CD4-positive, alpha-beta T cell treated with Interleukin-17A for 1 hour (primary cell): ENCODE measurements around the gene PCBP2.
"Not testable (repeated sequence)": the region's sequence is repeated elsewhere in the genome, so short reads cannot be mapped to it uniquely, and the experiment has no call there.

Experiments
- DNase-seq: peaks from one replicate; pipeline ENCODE4 v3.0.0-alpha.2; 2020

PCBP2 gene

DNA sequence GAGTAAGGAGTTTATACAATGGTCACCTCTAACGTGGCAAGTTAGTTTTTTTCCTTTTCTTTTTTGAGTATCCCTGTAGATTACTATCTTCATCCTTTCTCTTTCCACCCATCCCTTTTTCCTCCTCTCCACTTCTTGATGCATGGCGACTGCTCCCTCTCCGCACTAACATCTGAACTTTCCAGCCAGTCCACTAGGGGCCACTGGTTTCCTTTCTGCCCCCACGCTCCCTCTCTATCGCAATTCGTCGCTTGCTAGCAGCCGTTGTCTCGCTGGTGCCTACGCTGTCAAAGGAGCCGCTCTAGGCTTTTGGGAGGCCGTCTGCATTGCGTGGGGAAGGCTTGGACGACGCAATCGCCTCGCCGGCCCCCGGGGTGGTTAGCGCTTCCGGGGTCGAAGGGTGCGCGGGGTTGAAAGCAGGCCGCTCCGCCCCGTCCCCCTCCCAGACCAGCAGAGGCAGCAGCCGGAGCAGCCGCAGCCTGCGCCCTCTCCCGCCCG is at the start of gene PCBP2:
TSS of gene PCBP2 (plus strand) at position 442 of the 498 bp plus-strand sequence. CDS start 2,699 bp downstream, outside the sequence.
- DNase-seq, result peak; percentile 99

DNA sequence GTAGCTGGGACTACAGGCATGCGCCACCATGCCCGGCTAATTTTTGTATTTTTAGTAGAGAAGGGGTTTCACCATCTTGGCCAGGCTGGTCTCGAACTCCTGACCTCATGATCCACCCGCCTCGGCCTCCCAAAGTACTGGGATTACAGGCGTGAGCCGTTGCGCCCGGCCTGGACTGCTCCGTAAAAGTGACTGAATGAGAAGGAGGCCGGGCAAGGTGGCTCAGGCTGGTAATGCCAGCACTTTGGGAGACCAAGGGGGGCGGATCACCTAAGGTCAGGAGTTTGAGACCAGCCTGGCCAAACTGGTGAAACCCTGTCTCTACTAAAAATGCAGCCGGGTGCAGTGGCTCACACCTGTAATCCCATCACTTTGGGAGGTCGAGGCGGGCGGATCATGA is 49.6 kb upstream of the PCBP2 start:
- not testable (repeated sequence) for DNase-seq

DNA sequence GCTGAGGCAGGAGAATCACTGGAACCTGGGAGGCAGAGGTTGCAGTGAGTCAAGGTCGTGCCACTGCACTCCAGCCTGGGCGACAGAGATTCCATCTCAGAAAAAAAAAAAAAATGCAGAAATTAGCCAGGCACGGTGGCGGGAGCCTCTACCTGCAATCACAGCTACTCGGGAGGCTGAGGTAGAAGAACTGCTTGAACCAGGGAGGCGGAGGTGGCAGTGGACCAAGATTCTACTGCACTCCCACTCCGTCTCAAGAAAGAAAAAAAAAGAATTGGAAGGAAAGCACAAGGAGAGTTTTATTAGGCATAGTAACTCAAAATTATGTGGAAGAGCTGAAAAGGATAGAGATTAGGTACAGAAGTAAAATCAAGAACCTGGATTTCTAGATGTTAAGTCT is 49.0 kb upstream of the PCBP2 start:
- DNase-seq, result no peak

DNA sequence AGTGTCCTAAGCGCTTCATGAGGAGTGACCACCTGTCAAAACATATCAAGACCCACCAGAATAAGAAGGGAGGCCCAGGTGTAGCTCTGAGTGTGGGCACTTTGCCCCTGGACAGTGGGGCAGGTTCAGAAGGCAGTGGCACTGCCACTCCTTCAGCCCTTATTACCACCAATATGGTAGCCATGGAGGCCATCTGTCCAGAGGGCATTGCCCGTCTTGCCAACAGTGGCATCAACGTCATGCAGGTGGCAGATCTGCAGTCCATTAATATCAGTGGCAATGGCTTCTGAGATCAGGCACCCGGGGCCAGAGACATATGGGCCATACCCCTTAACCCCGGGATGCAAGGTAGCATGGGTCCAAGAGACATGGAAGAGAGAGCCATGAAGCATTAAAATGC is 41.0 kb upstream of the PCBP2 start:
- DNase-seq, result no peak

DNA sequence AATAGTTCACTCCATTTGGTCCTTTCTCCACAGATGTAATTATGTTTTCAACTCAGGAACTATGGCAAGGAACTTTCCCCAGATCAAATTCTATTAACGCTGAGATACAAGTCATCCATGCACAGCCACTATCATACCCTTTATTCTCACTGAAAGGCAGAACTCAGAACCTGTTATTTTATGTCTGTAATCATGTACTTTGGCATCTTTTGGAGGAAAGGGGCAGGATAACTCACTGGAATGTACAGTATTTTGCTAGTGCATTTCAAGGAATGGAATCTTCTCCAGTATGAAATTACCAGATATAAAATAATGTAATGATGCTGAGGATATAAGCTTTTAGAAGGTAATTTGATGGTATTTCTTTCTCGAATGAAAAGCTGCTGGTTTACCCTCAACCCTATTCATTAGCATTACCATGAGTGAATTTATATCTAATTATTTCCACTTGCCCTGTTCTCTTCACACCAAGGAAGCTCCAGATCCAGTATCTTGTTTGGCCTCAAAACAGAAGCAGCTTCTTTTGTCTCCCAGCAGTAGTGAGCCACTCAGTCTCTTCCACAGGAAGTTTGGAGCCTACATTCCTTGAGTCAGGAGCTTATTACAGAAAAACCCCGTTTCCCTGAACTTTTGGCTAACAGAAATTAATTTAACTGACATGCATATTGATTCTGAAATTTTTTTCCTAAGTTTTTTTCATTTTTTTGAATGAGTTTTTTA is 38.3 kb upstream of the PCBP2 start:
- no peak for DNase-seq

DNA sequence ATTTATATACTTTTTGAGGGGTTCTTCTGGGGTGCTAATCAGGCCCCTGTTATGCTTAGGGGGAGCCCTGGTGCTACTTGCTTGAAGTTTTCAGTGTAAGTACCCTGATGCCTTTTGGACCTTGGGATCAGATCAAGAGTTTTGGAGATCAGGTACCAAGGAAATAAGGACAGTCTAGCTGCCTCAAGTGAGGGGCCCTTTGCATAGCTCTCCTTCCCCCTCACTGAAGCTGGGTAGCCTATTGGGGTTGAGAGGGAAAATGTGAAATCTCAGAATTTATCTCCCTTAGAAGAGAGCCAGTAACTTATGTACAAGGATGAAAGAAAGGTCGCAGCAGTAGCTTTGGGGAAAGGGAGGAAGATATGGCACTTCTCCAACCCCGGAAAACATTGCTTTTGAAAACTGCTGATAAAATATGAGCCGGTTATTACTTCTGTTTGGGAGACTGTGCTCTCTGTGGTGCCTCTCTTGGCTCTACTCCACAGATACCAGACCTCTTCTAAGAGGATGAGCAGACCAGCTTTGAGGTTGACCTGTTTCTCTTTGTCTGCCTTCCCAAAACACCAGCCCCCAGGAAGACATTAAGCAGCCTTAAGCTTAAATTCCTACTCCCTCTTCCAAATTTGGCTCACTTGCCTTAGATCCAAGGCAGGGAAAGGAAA is 37.0 kb upstream of the PCBP2 start:
- DNase-seq, result no peak

DNA sequence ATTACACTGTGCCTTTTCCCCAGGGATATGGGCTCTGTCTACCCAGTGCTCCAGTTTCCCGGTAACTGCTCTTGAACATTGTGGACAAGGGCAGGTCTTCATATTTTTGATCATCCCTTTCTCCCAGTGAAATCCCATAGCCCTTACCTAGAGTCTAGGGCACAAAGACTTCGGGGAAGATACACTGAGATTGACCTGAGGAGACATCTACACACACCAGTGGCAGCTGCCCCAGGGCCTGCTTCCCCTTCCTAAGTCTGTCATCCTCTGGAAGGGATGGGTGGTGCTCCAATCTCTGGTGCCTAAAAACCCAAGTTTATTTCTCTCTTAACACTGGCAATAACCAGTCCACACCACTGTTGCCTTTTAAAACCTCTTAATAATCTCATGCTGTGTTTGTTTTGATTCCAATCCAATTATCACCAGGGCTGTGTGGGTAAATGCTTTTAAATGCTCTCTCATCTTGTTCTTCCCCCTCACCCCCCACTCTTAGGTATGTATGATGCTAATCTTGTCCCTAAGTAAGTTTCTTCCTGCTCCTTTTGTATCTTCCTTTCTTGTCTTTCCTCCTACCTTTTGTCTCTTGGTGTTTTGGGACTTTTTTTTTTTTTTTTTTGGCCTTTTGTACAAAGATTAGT is 36.0 kb upstream of the PCBP2 start:
- DNase-seq, result not testable (repeated sequence)

DNA sequence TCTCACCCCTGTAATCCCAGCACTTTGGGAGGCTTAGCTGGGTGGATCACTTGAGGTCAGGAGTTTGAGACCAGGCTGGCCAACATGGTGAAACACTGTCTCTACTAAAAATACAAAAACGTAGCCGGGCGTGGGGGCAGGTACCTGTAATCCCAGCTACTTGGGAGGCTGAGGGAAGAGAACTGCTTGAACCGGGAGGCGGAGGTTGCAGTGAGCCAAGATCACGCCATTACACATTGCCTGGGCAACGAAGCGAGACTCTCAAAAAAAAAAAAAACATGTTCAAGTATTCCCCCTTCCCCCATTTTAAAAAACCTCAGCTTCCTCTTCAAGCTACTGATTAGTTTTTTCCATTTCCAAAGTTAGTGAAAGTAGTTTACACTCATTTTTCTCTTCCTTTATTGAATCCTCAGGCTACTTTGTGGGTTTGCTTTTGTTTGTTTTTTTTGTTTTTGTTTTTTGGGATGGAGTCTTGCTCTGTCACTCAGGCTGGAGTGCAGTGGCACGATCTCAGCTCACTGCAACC is 34.5 kb upstream of the PCBP2 start:
- DNase-seq, result not testable (repeated sequence)

DNA sequence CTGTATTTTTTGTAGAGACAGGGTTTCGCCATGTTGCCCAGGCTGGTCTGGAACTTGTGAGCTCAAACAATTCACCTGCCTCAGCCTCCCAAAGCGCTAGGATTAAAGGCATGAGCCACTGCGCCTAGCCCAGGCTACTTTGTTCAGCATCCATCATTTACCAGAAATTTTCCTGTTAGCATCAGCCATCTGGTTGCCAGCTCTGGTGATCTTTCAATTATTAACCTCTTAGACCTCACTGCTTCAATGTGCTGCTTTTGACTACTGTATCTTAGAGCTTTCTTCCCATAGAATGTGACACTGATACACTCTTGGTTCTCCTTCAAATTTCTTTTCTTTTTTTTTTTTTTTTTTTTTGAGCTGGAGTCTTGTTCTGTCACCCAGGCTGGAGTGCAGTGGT is 33.7 kb upstream of the PCBP2 start:
- no peak for DNase-seq

DNA sequence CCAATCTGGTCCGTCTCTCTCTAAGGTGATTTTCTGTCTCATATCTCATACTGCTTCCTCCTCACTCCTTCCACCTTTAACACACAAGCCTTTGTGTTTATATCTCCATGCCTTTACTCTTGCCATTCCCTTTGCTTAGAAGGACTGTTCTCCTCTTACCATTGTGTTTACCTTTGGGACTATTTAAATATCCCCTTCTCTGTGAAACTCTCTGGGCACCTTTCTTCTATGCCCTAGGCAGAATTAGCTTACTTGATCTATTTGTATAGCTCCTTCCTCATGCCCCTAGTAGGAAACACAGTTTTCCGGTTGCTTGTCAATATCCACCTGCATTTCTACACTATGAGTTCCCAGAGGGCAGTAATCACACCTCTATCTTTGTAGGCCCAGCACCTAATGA is 32.1 kb upstream of the PCBP2 start:
- no peak for DNase-seq

DNA sequence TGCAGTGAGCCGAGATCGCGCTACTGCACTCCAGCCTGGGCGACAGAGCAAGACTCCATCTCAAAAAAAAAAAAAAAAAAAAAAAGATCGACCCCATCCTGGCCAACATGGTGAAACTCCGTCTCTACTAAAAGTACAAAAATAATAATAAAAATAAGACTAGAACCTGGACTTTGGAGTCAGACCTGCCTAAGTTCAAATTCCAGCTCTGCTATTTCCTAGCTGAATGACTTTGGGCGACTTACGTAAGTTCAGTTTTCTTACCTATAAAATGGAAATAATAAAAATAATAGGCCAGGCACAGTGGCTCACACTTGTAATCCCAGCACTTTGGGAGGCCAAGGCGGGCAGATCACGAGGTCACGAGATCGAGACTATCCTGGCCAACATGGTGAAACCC is 29.7 kb upstream of the PCBP2 start:
- DNase-seq, result not testable (repeated sequence)

DNA sequence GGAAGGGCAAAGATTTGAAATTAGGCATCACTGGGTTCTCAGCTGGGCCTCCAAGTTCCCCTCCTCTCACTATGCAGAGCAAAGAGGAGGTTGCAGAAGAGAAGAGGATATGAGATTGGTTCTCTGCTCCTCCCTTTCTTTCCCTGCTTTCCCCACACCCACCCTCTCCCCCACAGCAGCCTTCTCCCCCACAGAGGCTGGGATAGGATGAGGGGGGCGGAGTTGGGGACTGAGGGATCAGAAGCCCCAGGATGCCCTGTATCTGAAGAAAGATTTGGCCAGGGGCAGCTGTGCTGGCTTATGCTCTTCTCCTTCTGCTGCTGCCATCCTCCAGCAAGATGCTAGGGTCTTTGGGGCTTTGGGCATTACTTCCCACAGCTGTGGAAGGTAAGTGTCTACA is 28.3 kb upstream of the PCBP2 start, which contains the start of gene AMHR2:
TSS of gene AMHR2 (plus strand) at position 259 of the 400 bp plus-strand sequence. CDS start at position 339, 80 bp downstream.
- no peak for DNase-seq

DNA sequence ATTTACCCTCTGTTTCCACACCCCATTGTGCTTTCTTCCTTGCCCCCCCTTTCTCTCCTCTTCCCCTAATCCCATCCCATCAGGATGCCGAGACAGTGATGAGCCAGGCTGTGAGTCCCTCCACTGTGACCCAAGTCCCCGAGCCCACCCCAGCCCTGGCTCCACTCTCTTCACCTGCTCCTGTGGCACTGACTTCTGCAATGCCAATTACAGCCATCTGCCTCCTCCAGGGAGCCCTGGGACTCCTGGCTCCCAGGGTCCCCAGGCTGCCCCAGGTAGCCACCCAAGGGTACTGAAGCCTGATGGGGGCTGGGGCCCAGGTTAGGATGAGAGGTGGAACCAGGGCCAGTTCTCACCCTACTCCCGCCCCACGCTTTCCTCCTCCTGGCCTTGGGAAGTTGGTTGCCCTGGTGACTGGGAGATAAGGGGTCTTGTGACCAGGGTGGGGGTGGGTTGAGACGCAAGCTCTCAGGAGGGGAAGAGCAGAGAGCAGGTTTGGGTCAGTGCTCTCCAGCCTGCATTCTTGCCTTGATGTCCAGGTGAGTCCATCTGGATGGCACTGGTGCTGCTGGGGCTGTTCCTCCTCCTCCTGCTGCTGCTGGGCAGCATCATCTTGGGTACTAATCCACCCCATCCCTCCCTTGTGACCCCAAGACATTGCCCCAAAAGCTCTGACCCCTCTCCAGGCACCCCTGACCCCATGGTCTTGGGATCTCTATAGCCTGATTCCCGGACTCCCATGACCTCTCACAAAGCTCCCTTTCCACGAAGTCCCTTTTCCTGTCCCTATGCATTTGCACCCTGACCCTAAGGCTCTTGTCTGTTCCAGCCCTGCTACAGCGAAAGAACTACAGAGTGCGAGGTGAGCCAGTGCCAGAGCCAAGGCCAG is 27.0 kb upstream of the PCBP2 start:
- DNase-seq, result no peak

DNA sequence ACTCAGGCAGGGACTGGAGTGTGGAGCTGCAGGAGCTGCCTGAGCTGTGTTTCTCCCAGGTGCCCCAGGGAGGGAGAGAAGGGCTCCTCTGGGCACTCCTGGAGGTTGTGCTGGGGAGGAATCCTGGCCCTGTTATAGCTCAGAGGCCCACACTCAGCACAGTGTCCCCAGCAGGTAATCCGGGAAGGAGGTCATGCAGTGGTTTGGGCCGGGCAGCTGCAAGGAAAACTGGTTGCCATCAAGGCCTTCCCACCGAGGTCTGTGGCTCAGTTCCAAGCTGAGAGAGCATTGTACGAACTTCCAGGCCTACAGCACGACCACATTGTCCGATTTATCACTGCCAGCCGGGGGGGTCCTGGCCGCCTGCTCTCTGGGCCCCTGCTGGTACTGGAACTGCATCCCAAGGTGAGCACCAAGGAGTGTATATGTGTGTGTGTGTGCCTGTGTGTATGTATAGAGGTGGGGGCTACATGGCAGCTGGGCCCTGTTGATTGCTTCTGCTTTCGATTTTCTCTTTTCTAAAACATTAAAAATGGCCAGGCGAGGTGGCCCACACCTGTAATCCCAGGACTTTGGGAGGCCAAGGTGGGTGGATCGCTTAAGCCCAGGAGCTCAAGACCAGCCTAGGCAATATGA is 26.3 kb upstream of the PCBP2 start:
- no peak for DNase-seq

DNA sequence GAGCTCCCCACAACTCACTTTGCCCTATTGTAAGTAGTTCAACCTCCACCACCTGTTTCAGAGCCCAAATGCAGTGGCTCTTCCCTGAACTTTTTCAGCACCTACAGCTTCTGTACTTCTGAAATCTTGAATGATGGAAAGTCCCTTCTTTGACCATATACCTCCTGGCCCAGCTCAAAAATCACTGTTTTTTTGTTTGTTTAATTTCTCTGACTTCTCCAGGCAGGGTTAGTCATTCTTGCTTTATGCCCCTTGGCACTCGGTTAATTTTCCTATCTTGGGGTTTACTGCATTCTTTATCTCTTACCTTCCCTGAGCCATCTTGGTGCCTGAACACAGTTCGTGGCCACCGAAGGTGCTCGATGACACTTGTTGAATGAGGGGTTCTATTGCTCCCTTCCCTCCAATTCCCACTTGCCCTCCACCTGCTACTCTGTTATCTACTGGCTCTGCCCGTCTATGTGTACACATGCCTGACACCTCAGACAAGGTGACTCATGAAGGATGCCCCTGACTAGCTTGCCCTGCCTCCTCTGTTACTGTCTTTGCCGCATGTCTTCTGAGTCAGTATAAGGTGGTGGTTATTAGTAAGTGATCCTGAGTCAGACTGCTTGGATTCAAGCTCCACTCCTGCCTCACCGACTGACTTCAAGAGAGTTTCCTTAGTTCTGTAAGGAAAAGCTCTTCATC is 23.9 kb upstream of the PCBP2 start:
- DNase-seq, result no peak

DNA sequence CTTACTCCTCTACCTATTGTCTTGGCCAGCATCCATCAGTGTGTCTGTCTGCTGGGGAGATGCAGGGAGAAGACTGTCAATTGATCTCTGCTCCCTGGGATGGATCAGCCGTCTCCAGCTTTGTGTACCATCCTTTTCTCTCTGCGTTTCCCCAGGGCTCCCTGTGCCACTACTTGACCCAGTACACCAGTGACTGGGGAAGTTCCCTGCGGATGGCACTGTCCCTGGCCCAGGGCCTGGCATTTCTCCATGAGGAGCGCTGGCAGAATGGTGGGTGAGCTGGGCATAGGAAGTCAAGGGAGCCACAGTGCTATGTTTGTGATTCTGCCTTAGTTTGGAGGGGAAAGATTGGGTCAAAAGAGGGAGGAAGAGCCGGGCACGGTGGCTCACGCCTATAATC is 23.2 kb upstream of the PCBP2 start:
- DNase-seq, result no peak

DNA sequence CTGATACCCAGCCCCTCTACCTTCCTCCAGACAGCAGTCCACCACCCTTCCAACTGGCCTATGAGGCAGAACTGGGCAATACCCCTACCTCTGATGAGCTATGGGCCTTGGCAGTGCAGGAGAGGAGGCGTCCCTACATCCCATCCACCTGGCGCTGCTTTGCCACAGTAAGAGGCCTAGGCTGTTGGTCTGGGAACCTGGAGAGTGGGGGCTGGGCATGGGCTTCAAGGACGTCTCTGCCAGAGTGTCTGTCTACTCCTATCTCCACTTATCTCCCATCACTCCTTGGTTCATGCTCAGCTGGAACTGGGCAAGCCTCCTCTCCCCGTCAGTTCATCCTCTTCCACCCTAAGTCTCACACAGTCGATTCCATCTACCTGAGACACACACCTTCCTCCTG is 21.8 kb upstream of the PCBP2 start:
- DNase-seq, result no peak

DNA sequence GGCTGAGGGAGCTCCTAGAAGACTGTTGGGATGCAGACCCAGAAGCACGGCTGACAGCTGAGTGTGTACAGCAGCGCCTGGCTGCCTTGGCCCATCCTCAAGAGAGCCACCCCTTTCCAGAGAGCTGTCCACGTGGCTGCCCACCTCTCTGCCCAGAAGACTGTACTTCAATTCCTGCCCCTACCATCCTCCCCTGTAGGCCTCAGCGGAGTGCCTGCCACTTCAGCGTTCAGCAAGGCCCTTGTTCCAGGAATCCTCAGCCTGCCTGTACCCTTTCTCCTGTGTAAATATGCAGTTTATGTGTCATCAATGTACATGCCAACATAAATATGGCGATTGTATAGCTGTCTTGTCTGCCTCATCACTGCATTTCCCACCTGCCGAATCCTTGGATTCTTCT is 20.7 kb upstream of the PCBP2 start:
- no peak for DNase-seq

DNA sequence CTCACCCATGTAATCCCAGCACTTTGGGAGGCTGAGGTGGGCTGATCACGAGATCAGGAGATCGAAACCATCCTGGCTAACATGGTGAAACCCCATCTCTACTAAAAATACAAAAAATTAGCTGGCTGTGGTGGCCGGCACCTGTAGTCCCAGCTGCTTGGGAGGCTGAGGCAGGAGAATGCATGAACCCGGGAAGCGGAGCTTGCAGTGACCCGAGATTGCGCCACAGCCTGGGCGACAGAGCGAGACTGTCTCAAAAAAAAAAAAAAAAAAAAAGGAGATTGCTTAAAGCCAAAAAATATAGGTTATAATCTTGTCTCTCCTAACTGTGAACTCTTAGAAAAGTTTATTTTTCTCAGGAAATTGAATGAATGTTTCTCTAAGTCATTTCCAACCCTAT is 16.6 kb upstream of the PCBP2 start:
- not testable (repeated sequence) for DNase-seq

DNA sequence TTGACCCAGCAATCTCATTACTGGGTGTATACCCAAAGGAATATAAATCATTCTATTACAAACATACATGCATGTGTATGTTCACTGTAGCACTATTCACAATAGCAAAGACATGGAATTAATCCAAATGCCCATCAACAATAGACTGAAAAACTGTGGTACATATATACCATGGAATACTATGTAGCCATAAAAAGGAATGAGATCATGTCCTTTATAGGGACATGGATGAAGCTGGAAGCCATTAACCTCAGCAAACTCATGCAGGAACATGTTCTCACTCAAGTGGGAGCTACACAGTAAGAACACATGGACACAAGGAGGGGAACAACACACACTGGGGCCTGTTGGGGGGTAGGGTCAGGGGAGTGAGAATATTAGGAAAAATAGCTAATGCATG is 12.3 kb upstream of the PCBP2 start:
- DNase-seq, result not testable (repeated sequence)
